ENCODE measurements around the gene POLR2B. TPM values are rescaled to one million over a fixed set of nuclear protein-coding genes. Genes with fewer than 3 reads are reported as not detected.

Gene POLR2B
- total and polyA plus RNA-seq, 2 of the 4 experiments (the other 2 are of a cell fraction), result 74.0 to 106 TPM

GRCh38 chr4:56953680-56954520, 24.8 kb upstream of the POLR2B start:
- no peak overlapping the region for H3K14ac ChIP-seq (replicated peaks; ENCODE audit: low read depth, low read length)
- H3K9me3 ChIP-seq (ENCODE audit: control insufficient read depth, insufficient read depth, low read length), result no peaks in the 10 kb centered on the region
- ATAC-seq (ENCODE audit: low read depth), result no peak
- TF ChIP-seq USF2 (IDR thresholded peaks at IDR 0.05; ENCODE audit: low read depth, low read length) (no peak), RFX5 (IDR thresholded peaks at IDR 0.05; ENCODE audit: low read depth, low read length) (no peak), MAFK (IDR thresholded peaks at IDR 0.05; ENCODE audit: low read depth, low read length) (no peak), POLR2A (IDR thresholded peaks at IDR 0.05; ENCODE audit: low read depth, low read length) (no peak), MAZ (IDR thresholded peaks at IDR 0.05; ENCODE audit: borderline replicate concordance, low read depth, low read length) (no peak), RCOR1 (IDR thresholded peaks at IDR 0.05; ENCODE audit: insufficient replicate concordance, low read length) (no peak), ELK1 (IDR thresholded peaks at IDR 0.05; ENCODE audit: borderline replicate concordance, low read depth, low read length) (no peak), CTCF (conservative IDR thresholded peaks at IDR 0.05; ENCODE audit: low read depth, low read length) (no peak), BHLHE40 (IDR thresholded peaks at IDR 0.05; ENCODE audit: low read depth, low read length) (no peak), RAD21 (IDR thresholded peaks at IDR 0.05; ENCODE audit: low read length) (no peak), MXI1 (IDR thresholded peaks at IDR 0.05; ENCODE audit: borderline replicate concordance, low read depth, low read length) (no peak), CHD1 (IDR thresholded peaks at IDR 0.05; ENCODE audit: low read depth, low read length) (no peak), SMC3 (IDR thresholded peaks at IDR 0.05; ENCODE audit: low read depth, low read length) (no peak), NFE2L2 (IDR thresholded peaks at IDR 0.05; ENCODE audit: low read depth, low read length) (no peak)
- no peak overlapping the region for H3K27ac ChIP-seq (ENCODE audit: insufficient read depth, low read length)
- CTCF ChIA-PET, result no interaction called here
- DNase-seq, result no peak
- H2AK5ac ChIP-seq (ENCODE audit: low read depth, low read length), result no peak overlapping the region
- intact Hi-C loops (cut with micrococcal nuclease), result no loop called here
- no peak overlapping the region for H4K91ac ChIP-seq (ENCODE audit: insufficient read depth, low read depth, low read length)
- no peak overlapping the region for H2BK5ac ChIP-seq (ENCODE audit: low read depth, low read length, poor library complexity, severe bottlenecking)
- no peak overlapping the region for H4K8ac ChIP-seq (ENCODE audit: low read depth in 2 of 2, low read length in 2 of 2)
- H2AFZ ChIP-seq (replicated peaks; ENCODE audit: low read length, poor library complexity), result no peak overlapping the region
- no peaks in the 10 kb centered on the region for H3K79me1 ChIP-seq (ENCODE audit: low read depth in 1 of 2, low read length in 2 of 2)
- H3K27me3 ChIP-seq (ENCODE audit: control insufficient read depth, insufficient read depth, low read length), result no peaks in the 10 kb centered on the region
- POLR2A ChIA-PET (ENCODE audit: unreplicated experiment), result no interaction called here
- H3K4me1 ChIP-seq (ENCODE audit: control insufficient read depth, insufficient read depth, low read length), result 0 out of 2 replicates have a peak, but pooled peaks cover 2% of the 10 kb centered on the region
- H2BK120ac ChIP-seq (ENCODE audit: low read depth, low read length), result no peak overlapping the region
- no peak overlapping the region for H3K9ac ChIP-seq (ENCODE audit: low read depth, low read length)
- H3K36me3 ChIP-seq (ENCODE audit: control insufficient read depth, insufficient read depth, low read length), result no peaks in the 10 kb centered on the region
- no peak overlapping the region for H3K4me3 ChIP-seq (ENCODE audit: insufficient read depth, low read depth, low read length)
- no peak overlapping the region for H2AK9ac ChIP-seq (replicated peaks; ENCODE audit: low read depth, low read length, poor library complexity)
- in situ Hi-C loops (cut with MboI; ENCODE audit: low sequenced_read_pairs), result no loop called here
- no peak overlapping the region for H3K23ac ChIP-seq (ENCODE audit: low read depth, low read length)
- H3K9me1 ChIP-seq (ENCODE audit: insufficient read depth, low read length), result no peaks in the 10 kb centered on the region; the same call in 1 of the 2 replicates
- H4K5ac ChIP-seq (ENCODE audit: low read depth, low read length), result no peak overlapping the region
- no peaks in the 10 kb centered on the region for H4K20me1 ChIP-seq (ENCODE audit: insufficient read depth, low read length)
- BruUV-seq (replicated peaks), result no TSS peak
- no peak overlapping the region for H3K4me2 ChIP-seq (ENCODE audit: low read depth, low read length)
- no peak overlapping the region for H2BK15ac ChIP-seq (ENCODE audit: low read depth, low read length)
- H3K4ac ChIP-seq (ENCODE audit: low read depth, low read length), result no peak overlapping the region
- dilution Hi-C loops (cut with HindIII; ENCODE audit: low sequenced_read_pairs, unreplicated experiment), result no loop called here
- H3K56ac ChIP-seq (ENCODE audit: extremely low read depth, insufficient read depth, low read length), result no peak overlapping the region
- H3K18ac ChIP-seq (ENCODE audit: low read depth, low read length), result no peak overlapping the region
- WGBS, 2 experiments (ENCODE audit: extremely low coverage in 2 of 2, insufficient read length in 1 of 2), result 100% methylated on average over 2 of the region's 9 CpGs; no CpG with 5 or more reads in 1 of the 2 experiments
- no peak overlapping the region for H2BK20ac ChIP-seq (ENCODE audit: low read depth, low read length)

Measured in IMR-90 (cell line).